ENCODE measurements around the gene VWF. TPM values are rescaled to one million over a fixed set of nuclear protein-coding genes. Genes with fewer than 3 reads are reported as not detected.

Gene VWF
- total and polyA plus RNA-seq, 2 of the 13 experiments (the other 11 are each of a cell fraction or from before 2014, with no cell fraction given), result 0.20 to 0.25 TPM

DNA sequence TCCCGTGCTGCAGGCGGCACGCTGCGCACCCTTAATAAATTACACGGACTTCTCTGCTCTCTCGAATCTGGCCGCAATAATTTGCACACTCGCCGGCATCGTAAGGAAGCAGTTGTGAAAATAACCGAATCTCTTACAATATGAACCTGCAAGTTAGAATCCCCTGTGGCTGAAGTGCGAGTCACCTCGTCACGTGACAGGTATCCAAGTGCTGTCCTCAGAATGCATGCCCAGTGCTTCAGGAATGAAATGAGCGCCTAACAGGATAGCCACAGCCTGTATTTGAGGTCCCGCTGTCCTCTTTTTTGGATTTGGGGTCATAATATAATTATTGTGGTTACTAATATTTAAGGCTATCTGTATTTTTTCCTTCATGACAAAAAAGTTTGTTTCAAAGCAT, 82.0 kb downstream of the VWF start (continued):
- TF ChIP-seq KLF11 (CRISPR knock-in tag; IDR thresholded peaks at IDR 0.05), result no peak
- TF ChIP-seq ZNF468 (CRISPR knock-in tag; IDR thresholded peaks at IDR 0.05), result no peak
- TF ChIP-seq ZNF557 (CRISPR knock-in tag; IDR thresholded peaks at IDR 0.05), result no peak
- peak; percentile 48; the same call in 1 of the 2 replicates for TF ChIP-seq RAD51 (IDR thresholded peaks at IDR 0.05; ENCODE audit: borderline replicate concordance)
- TF ChIP-seq, protein P1, sequence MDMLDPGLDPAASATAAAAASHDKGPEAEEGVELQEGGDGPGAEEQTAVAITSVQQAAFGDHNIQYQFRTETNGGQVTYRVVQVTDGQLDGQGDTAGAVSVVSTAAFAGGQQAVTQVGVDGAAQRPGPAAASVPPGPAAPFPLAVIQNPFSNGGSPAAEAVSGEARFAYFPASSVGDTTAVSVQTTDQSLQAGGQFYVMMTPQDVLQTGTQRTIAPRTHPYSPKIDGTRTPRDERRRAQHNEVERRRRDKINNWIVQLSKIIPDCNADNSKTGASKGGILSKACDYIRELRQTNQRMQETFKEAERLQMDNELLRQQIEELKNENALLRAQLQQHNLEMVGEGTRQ (IDR thresholded peaks at IDR 0.05; ENCODE audit: low read depth, low read length), result peak; percentile 41; the same call in 1 of the 2 replicates
- TF ChIP-seq, protein P1 (CRISPR knock-in tag; IDR thresholded peaks at IDR 0.05; ENCODE audit: borderline replicate concordance), result no peak
- TF ChIP-seq NFRKB (IDR thresholded peaks at IDR 0.05), result no peak

DNA sequence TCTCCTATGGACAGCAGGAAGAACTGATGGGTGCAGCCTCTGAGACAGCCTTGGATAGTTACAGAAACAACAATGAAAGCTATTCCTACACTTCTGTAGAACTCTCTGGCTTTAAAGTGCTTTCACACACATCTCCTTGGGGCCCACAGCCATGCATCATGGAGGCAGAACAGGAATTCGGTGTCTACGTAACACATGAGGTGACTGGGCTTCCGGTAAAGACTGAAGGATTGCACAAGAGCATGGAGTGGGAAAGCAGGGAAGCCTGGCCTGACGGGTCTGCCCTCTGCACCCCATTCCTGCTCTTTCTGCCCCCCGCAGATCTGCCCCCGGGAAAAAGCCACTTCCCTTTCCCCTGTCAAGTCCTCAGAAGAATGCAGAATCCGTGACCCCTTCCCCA, 82.6 kb downstream of the VWF start:
- no peak overlapping the region for H3K4me2 ChIP-seq (ENCODE audit: low read depth, low read length)
- POLR2A ChIA-PET, result no interaction called here
- TF ChIP-seq CEBPB (IDR thresholded peaks at IDR 0.05; ENCODE audit: borderline replicate concordance, low read depth, low read length) (peak; percentile 68; the same call in 1 of the 2 replicates), RBFOX2 (IDR thresholded peaks at IDR 0.05; ENCODE audit: low read depth, low read length) (no peak), GABPA (IDR thresholded peaks at IDR 0.05; ENCODE audit: low read depth, low read length) (no peak), GABPA (CRISPR knock-in tag; IDR thresholded peaks at IDR 0.05; ENCODE audit: low read depth) (0 out of 2 replicates have a peak, but pooled peaks have one; percentile 28)
- 31% methylated on average over 5 of the region's 7 CpGs for WGBS (ENCODE audit: low lambda C conversion rate)
- H2AFZ ChIP-seq (ENCODE audit: low read length), result no peak overlapping the region
- H3K27me3 ChIP-seq (ENCODE audit: control insufficient read depth in 1 of 2, insufficient read depth in 2 of 2, low read length in 2 of 2), result no peaks in the 10 kb centered on the region
- H3K4me1 ChIP-seq (ENCODE audit: insufficient read depth, low read length), result no peaks in the 10 kb centered on the region
- BruUV-seq (replicated peaks), result no TSS peak
- ATAC-seq (no peak), FAIRE-seq (no peak), DNase-seq (ENCODE audit: low spot score) (no peak)
- H3K79me2 ChIP-seq (ENCODE audit: insufficient read depth, low read length), result no peaks in the 10 kb centered on the region
- intact Hi-C loops (cut with micrococcal nuclease; ENCODE audit: unreplicated experiment), result no loop called here
- no peaks in the 10 kb centered on the region for H3K36me3 ChIP-seq (replicated peaks in 1 of 2; ENCODE audit: control insufficient read depth in 1 of 2, insufficient read depth in 2 of 2, low read length in 2 of 2)
- no peak overlapping the region for H3K27ac ChIP-seq (ENCODE audit: extremely low read length, insufficient read depth, low read length)
- no peaks in the 10 kb centered on the region for H4K20me1 ChIP-seq (ENCODE audit: insufficient read depth, low read length)
- no peak overlapping the region for H3K4me3 ChIP-seq (replicated peaks in 1 of 3; ENCODE audit: insufficient read depth in 1 of 3, low read depth in 2 of 3, low read length in 3 of 3)
- in situ Hi-C loops (cut with HindIII; ENCODE audit: extremely low pct_ligation_motif_present, low pct_unique_long_range_greater_than_20kb), result no loop called here
- no peaks in the 10 kb centered on the region for H3K9me3 ChIP-seq (ENCODE audit: low read length)
- H3K9ac ChIP-seq (ENCODE audit: insufficient read depth, low read depth, low read length), result no peak overlapping the region
- CTCF ChIA-PET (ENCODE audit: low intra/inter-chr PET ratio, low total read pairs), result no interaction called here

All from HepG2 (cell line).